Measurements from ENCODE around the gene FNIP2.
"Not testable (repeated sequence)": the region's sequence is repeated elsewhere in the genome, so short reads cannot be mapped to it uniquely, and the experiment has no call there.

Gene FNIP2

GRCh38 chr4:158956918-158957317 lies 188.1 kb downstream of the FNIP2 start:
- DNase-seq (ENCODE audit: low read depth in 2 of 2), result not testable (repeated sequence)
